Head of caudate nucleus (tissue), 42 donors: ENCODE results near the gene UBXN10.
A peak's percentile ranks its signal among the peaks of the same experiment; 100 is the strongest.
"Not testable (repeated sequence)": the region's sequence is repeated elsewhere in the genome, so short reads cannot be mapped to it uniquely, and the experiment has no call there.

Experiments
- DNase-seq, 42 donors: peaks; one replicate each; pipeline versions ENCODE4 v3.0.0 to v3.0.0-alpha.2; 2020 to 2021; ENCODE audit warnings: mixed read lengths in 7 of 42
- intact Hi-C: fragments of 100-400 bp; cut with DNase I; formaldehyde crosslinking; loops from one replicate; pipeline ENCODE4 v1.15.0; 2022

Gene UBXN10

DNA sequence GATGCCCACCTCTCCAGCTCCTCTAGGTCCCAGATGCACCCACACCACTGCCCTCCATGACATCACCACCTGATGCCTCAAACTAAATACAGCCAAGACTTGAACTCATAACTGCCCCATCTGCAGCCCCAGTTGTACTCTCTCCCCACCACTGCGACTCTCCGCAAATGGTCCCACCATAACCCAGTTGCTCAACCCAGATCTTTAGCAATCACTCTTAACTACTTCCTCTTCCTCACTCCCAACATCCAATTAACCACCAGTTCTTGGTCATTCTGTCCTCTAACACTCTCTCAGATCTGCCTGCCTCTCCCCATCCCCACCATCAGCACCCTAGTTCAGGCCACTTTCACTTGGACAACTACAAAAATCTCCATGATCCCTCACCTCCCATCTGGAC lies 37.2 kb downstream of the UBXN10 start:
- no peak for DNase-seq
- intact Hi-C loops: loop anchor here (5.0 kb wide), 1 partner anchor 264 kb away; the partner anchor contains the start of gene CAMK2N1

DNA sequence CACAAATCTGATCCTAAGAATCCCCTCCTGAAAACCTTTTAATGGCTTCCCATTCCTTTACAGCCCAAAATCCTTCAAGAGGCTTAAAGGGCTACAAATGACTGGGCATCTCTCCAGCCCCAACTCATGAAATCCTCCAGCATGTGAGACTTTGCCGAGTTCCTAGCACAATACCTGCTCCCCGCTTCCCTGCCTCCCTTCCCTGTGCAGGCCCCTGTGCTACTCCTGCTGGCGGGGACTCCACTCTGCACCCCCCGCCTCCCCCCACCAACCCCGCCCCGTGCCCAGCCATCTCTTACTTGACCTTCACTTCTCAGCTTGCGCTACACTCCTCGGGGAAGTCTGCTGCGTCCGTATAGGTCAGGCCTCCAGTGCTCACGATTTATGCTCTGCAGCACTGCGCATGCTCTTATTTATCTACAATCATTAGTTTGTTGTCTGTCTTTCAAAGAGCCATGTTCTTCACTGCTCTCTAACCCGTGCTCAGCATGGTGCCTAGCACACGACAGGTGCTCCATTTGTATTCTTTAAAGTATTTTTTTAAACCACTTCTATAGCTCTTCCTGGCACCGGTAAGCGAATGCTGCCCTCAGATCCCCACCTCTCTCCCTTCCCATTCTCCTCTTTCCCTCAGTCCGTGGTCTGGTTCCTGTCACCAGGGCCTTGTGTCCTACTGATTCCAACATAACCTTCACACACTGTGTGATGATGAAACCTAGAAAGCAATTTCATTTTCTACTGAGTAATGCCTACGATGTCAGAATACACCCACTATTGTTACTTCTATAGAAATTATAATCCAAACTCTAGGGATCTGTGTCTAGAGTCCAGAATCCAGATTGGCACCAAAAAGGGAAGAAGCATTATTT lies 37.9 kb downstream of the UBXN10 start:
- no peak for DNase-seq
- intact Hi-C loops: loop anchor here (5.0 kb wide), 1 partner anchor 264 kb away; the partner anchor contains the start of gene CAMK2N1

DNA sequence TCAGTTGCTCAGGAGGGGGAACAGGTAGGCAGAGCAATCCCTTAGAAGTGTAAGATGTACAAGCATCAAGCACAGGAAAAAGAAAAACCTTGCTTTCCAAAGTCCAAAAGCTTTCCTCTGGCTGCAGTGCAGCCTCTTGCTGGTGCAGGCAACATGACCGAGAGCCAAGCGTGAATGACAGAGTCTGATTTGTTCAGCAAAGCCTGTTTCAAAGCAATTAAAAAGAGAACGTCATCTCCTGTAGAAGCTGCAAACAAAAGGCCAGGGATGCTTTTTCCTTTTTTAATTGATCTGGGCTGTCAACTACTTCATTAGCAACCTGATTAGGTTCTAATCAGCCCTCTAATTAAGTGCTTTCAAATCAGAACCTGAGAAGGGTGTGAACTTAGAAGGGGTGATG lies 38.6 kb downstream of the UBXN10 start:
- intact Hi-C loops: loop anchor here (5.0 kb wide), 1 partner anchor 263 kb away; the partner anchor contains the start of gene CAMK2N1
- DNase-seq: peak in 3 of 42 donors; percentile 14 to 47 (median 25)

DNA sequence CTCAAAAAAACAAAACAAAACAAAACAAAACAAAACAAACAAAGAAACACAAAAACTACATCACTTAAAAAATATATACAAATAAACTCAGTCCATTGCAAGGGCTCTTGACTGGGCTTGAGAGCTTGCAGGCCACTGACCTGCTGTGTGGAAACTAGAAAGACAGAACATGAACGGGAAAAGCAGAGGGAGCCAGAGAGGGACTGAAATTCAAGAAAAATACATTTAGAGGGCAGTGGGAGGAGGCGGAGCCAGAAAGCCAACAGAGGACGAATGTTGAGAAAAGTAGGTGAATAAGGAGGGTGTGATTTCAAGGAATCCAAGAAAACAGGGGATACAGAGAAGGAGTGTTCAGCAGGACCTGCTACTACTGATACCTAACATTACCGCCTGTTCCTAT lies 41.8 kb downstream of the UBXN10 start:
- intact Hi-C loops: no loop called here
- DNase-seq: no peak

DNA sequence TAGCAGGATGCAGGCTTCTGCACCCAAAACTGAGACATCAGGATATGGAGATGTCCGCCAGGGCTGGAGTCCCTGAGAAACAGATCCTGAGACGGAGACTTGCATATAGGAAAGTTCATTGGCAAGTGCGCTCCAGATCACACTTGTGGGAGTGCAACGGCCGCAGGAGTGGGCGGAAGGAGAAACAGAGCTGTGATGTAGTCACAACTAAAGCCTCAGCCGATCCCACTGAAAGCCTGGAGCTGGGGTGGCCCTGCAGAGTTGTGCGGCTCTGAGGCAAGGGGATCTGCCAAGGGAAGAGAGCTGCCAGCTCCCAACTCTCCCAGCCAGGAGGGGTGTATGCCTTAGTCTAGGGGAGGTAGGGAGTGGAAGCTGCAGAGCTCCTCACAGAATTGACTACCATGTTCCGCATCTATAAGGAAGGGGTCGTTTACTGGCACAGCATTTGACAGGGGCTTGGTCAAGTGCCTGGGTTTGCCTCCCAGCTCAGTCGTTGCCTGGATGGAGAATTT lies 42.5 kb downstream of the UBXN10 start:
- peak in 3 of 42 donors; percentile 14 to 42 (median 29) for DNase-seq
- intact Hi-C loops: no loop called here

DNA sequence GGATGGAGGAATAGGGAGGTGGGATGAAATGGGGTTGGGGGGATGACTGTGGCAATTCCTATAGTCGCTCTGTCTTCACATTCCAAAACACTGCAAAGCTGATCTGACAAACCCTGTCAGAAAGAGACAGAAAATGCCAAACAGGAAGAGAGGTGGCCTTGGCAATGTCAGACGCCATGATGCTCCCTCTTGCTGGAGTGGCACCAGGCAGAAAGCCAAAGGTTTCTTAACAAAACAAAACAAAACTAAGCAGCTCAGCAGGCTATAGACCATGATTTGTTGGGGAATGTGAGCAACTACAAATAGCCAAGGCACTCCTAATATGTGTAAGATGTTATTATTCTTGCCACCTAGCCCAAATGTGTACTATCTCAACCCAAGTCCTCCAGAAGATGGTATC lies 43.3 kb downstream of the UBXN10 start:
- intact Hi-C loops: no loop called here

DNA sequence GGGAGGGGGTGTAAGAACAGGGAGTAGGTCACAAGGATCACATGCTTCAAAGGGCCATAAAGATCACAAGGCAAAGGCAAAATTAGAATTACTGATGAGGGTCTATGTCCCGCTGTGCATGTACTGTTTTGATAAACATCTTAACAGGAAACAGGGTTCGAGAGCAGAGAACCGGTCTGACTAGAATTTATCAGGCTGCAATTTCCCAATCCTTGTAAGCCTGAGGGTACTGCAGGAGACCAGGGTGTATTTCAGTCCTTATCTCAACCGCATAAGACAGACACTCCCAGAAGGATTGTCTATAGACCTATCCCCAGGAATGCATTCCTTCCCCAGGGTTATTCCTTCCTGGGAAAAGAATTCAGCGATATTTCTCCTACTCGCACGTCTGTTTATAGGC lies 46.7 kb downstream of the UBXN10 start:
- DNase-seq, intact Hi-C loops: not testable (repeated sequence)

More for the DNA sequence above, 43.3 kb downstream of the UBXN10 start:
- no peak for DNase-seq

DNA sequence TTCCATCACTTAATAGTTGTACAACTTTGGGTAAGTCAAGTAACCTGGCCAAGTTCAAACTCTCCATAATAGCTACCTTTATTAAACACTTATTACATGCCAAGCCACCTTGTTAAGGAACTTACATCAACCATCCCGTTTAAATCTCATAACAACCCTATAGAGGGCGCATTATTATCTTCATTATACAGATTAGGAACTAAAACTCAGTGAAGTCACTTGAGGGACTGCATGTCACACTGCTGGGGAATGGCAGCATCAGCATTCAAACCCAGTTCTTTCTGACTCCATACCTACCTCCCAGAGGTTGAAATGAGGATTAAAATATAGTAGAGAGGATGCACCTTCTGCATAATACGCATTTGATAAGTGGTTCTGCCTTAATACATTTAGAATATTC lies 47.5 kb downstream of the UBXN10 start:
- intact Hi-C loops: no loop called here
- no peak for DNase-seq

DNA sequence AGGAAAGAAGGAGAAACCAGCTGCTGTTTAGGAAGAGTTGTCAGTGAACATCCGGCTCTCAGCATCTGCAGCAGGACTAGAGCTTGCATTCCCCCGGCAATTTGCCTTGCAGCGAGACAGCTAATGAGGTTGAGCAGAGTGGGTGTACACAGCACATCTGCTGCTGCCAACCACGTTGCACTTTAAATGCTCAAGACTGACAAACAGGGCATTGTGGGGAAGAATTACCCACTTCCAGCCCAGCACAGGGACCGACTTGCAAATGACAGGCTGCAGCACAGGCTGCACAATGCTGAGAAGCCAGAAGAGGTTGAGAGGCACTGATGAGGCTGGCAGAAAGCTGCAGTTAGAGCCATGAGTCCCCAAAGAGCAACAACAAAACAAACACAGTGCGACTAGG lies 48.0 kb downstream of the UBXN10 start:
- intact Hi-C loops: no loop called here
- DNase-seq: peak; percentile 28 to 85 (median 60)

DNA sequence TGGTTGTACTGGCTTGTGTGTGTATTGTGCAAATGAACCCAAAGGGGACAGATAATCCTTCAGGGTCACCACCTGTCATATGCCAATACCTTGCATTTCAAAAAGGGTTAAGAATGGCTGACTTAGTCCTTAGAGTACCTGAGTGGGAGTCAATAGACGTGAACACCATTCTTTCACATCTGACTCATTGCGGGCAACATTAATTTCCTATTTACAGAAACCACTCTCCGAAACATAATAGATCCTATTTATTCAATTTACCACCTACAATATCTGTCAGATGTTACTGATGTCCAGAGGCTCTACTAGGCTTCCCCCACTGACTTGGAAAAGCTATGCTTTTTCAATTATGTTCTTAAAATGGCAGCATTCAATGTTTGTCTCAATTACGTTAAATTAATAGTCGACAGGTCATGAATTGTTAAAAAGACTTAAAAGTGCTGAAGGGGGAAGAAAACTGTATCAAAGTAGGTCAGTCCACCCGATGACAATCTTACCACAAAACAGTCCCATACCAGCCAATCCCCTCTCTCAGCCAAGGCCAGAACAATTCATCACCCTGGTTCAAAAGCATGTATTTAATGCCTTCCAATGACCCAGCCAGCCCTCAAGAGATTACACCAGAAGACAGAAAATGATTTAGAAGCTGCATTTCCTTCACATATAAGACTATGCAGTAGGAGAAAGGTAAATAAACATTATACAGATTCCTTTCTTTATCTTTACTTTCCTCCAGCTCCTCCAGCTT lies 49.1 kb downstream of the UBXN10 start:
- DNase-seq: no peak
- intact Hi-C loops: no loop called here

DNA sequence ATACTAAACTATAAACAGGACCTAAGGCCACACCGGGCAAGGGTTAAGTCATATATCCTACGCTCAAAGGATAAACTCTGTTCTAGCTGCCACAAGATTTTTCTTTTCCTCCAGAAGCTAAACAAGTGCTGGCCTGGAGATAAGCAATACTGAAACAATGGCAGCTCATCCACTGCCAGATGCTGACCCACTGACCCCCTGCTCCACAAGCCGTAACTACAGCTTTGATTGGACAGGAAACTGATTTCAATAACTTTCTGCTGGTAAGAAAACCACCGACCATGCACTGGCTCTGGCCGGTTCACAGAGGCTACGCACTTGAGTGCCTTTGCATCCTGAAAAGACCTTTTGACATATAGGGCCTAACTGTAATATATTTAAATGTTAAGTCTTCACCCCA lies 51.8 kb downstream of the UBXN10 start:
- intact Hi-C loops: no loop called here
- DNase-seq: no peak

DNA sequence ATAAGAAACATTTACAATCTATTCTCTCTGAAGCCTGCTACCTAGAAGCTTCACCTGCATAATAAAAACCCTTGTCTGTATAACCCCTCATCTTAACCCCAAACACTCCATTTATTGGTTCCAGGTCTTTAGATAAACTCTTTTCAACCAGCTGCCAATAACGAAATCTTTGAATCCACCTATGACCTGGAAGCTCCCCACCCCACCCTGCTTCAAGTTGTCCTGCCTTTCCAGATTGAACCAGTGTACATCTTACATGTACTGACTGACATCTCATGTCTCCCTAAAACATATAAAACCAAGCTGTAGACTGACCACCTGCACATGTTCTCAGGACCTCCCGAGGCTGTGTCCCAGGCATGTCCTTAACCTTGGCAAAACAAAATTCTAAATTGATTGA lies 54.1 kb downstream of the UBXN10 start:
- no peak for DNase-seq
- intact Hi-C loops: no loop called here

DNA sequence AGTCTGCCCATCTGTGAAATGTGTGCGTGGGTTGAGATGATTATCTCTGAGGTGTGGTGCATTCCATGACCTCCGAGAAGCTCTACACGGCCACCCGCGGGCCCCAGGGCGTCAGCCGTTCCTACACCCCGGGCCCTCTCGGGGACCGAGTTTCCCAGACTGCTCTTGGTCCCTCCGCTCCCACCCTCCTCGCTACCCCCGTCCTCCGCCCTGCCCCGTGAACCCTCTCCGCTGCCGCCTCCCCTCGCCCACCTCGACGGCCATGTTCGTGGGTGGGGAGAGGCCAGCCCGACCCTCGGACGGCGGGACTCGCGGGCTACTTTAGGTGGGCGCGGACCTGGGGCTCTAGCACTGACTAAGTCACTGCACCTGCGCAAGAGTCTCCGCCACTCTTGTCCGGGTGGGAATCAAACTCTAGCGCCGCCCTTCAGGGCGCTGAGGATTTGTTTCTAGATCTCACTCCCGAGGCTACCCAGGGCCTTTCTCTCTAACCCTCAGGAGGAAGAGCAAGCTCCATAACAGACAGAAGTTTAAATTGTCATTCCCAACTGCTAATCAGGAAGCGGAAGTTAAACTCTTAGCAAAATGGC lies 57.1 kb downstream of the UBXN10 start:
- intact Hi-C loops: no loop called here
- DNase-seq: no peak
